LHCN-M2 (cell line): Measurements from ENCODE around the gene F5. TPM values are rescaled to one million over a fixed set of nuclear protein-coding genes. Genes with fewer than 3 reads are reported as not detected.
"Not testable (repeated sequence)": the region's sequence is repeated elsewhere in the genome, so short reads cannot be mapped to it uniquely, and the experiment has no call there.

Source experiments
- DNase-seq: peaks from one replicate; pipeline ENCODE4 v3.0.0-alpha.2; 2012; ENCODE audit warnings: low read depth
- total RNA-seq: library from RNA; depleted of rRNA; stranded (reverse); fragments of >200 nt; gene quantifications from 2 replicates; pipeline ENCODE4 v1.2.3, GENCODE V29; 2014

The F5 gene
- total RNA-seq, 1 experiment from 2014 or later, result not detected

DNA sequence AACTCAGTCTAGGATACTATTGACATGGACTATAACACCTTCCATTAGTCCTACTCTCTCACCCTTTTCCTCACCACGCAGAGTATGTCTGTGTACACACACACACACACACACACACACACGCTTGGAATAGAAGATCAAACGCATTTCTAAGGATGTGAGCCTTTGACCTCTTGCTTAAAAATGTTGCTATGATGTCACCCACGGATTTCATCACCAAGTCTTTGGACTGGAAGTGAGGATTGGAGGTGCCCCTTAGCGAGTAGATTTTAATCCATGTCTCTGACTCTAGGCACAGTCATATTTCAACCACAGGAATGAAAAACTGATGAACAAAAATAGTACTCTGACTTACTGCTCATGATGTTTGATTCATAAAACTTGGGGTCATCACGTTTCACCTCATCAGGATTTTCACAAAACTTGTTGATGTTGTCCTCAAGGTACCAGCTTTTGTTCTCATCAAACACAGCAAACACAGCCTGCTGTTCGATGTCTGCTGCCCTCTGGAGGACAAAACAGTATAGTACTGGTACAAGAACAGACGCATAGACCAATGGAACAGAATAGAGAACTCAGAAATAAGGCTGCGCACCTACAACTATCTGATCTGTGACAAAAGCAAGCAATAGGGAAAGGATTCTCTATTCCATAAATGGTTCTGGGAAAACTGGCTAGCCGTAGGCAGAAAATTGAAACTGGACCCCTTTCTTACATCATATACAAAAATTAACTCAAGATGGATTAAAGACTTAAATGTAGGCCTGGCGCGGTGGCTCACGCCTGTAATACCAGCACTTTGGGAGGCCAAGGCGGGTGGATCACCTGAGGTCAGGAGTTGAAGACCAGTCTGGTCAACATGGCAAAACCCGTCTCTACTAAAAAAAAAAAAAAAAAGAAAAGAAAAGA lies 39.9 kb downstream of the F5 start:
- DNase-seq, result peak; percentile 82

GRCh38 chr1:169545472-169545871 lies 40.8 kb downstream of the F5 start:
- no peak for DNase-seq

DNA sequence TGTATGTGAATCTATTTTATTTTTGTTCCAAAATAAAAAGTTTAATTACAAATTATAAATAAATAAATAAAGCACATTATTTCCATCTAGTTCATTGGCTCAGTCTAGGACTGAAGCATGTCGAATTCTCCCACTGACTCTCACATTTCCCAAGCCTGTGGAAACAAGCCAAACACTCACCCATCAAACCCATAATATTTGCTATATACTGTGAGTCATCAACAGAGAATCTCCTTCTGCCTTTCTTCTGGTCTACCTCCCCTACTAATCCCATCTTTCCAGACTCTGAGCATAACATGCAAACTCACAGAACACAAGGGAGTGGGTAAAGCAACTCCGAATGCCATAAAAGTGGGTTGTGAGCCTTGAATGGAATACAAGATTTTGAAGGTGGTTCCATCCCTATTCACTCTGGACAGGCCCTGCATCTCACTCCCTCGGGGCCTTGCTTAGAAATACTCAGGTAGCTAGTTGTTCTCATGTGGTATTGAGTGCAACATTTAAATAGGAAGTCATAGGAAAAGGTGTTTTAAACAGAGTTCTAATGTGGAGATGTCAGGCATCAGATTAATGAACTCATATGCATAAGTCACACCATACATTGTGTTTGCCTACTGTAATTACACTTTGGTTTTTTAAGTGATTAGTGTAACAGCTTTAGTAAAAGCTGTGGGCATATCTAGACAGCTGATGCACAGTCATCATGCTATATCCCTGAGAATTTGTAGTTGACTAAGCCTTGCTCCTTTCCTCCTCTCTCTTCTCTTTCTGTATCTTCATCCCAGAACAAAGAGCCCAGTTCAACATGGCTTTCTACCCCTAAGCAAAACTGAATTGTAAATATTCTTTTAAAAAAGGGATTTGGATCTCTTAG lies 47.0 kb downstream of the F5 start:
- DNase-seq, result peak; percentile 87

GRCh38 chr1:169534653-169535052 lies 51.6 kb downstream of the F5 start:
- no peak for DNase-seq

DNA sequence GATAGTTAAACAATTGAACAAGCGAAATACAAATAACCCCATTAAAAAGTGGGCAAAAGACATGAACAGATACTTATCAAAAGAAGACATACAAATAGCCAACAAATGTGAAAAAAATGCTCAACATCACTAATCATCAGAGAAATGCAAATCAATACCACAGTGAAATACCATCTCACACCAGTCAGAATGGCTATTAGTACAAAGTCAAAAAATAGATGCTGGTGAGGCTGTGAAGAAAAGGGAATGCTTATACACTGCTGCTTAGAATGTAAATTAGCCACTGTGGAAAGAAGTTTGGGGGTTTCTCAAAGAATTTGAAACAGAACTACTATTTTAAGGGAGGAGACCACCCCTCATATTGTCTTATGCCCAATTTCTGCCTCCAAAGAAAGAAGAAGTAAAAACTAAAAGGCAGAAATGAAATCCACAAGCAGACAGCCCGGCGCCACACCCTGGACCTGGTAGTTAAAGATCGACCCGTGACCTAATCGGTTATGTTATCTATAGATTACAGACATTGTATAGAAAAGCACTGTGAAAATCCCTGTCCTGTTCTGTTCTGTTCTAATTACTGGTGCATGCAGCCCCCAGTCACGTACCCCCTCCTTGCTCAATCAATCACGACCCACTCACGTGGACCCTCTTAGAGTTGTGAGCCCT lies 52.6 kb downstream of the F5 start:
- DNase-seq, result not testable (repeated sequence)

GRCh38 chr1:169530448-169530847 lies 55.8 kb downstream of the F5 start:
- DNase-seq, result no peak

GRCh38 chr1:169529068-169529642 lies 57.1 kb downstream of the F5 start:
- peak; percentile 58 for DNase-seq

DNA sequence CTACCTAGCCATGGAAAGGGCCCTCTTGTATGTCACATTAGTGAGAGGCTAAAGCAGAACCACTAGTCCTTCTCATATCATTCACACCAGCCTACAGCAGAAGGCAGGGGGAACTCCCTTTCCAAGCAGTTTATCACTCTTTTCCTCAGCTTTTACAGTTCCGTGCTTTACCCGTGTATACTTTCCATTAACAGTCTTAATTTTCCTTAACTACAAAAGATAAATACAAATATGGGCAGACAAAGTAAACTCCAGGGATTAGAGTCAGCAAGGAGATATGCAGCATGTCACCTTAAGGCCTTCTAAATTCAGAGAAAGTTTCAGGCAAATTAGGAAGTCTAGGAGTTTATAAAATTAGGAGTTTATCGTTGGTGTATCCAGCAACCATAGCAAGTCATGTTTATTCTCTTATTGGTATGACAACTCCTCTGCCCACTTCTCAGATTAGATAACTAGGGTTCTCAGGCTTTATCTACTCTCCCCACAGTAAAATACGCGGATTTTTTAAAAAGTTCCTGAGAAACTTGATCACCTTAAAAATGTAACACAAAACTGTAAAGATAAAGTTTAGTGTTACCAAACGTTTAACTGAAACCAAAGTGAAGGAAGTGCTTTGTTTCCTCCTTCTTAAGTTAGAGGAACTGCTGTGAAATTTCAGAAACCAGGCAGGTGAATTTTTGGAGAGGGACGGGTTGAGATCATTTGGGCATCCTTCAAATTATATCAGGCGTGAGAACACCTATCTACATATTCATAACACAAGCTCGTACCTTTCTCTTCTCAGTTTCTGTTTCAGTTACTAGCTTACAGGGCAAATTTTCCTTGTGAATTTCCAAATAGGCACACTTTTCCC lies 57.8 kb downstream of the F5 start:
- DNase-seq, result no peak

- peak; percentile 15 for DNase-seq
Observed at GRCh38 chr1:169527451-169528214, 58.6 kb downstream of the F5 start.

DNA sequence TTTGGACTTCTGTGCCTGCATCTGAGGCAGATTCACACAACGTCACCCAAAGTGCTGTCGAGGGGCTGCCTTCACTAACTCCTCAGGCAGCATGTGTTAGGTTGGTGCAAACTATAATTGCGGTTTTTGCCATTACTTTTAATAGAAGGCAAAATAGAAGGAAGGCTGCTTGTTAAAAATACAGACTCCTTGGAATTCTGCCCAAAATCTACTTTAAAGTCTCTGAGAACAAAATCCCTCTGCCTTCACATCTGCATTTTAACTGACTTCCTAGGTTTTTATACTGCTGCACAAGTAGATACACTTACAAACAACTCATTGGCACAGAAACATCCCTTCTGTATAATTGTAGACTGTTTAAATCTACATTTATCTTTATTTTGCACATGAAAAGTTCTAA lies 59.3 kb downstream of the F5 start:
- no peak for DNase-seq

GRCh38 chr1:169526120-169526832 lies 60.0 kb downstream of the F5 start:
- DNase-seq, result no peak

- no peak for DNase-seq
Observed at GRCh38 chr1:169525391-169525790, 60.9 kb downstream of the F5 start.

- DNase-seq, result no peak
Observed at GRCh38 chr1:169523904-169524303, 62.4 kb downstream of the F5 start.

- no peak for DNase-seq
Observed at GRCh38 chr1:169521226-169521625, 65.1 kb downstream of the F5 start.

DNA sequence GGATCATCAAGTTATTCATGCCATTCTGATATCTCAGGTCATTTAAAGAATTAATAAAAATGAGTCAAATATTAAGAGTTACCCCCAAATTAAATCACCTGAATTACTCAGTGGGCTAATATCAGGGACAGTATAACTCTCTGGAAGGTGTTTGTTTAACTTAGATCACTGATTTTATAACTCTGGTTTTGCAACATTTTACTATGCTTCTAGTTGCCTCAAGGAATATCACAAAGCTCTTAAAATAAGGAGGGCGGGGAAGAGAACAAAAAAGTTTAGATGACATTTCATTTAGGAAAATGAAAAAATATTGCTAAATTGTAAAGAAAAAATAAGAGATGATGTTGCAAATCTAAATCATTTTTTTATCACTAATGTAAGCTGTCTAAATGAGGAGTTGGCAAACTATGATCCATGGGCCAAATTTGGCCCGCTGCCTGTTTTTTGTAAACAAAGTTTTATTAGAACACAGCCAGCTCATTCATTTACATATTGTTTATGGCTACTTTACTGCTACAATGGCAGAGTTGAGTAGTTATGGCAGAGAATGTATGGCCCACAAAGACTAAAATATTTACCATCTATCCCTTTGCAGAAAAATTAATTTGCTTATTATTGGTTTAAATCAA lies 68.6 kb downstream of the F5 start:
- DNase-seq, result no peak

DNA sequence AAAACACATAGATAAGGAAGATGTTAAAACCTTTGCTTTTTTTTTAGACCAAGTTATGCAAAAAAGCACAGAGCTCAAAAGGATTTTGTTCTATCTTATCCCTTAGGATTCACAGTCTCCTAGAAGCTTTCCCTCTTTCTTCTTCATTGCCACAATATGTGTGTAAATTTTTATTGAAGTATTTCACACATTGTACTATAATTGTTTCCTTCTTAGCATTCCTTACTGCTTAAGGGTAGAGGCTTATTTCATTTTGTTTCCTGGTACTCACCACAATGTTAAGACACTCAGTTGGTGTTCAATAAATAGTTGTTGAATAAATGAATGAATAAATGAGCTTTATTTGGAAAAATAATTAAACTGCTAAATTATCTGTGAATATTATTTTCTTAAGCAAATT lies 70.6 kb downstream of the F5 start:
- DNase-seq, result no peak

DNA sequence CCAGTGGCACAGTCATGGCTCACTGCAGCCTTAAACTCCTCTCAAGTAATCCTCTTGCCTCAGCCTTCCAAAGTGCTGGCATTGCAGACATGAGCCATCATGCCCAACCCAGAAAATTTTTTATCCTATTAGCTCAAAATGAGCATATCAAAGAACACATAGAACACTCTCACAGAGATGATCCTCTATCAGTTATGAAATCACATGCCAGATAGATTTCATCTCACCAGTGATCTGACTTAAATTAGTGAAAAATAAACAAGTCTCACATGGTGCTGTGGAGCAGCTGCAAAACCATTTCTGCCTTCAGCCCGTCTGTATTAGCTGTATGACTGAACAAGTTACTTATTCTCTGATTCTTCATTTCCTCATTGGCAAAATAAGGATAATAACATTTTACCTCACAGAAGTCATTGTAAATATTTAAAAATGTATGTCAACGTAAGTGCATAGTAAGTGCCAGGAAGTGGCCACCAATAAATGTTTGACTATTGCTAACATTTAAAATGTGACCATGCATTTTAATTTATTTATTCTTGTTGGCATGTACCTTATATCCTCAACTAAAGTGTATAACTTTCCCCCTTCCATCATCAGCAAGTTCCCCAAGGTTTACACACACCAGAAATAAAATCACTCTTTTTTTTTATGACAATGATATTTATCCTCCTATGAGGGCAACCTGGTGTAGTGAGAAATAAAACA lies 71.6 kb downstream of the F5 start:
- peak; percentile 64 for DNase-seq

DNA sequence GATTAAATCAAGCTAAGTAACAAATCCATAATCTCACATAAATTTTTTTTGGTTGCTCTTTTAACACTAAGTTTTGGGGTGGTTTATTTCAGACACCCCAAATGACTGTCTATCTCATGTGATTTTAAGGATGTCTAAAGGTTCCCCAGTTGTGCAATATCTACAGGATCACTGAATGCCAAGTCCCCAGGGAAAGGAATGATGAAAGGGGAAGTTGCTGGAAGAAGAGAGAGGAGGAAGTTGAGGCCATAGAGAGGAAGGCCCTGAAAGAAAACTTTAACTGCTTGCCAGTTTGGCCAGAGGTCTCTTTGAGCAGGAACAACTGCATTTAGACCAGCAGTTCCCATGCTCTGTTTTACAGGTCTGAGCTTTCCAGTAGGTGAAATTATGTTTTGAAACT lies 73.1 kb downstream of the F5 start:
- peak; percentile 51 for DNase-seq
